IPS-18c (cell line): ENCODE results near the gene BAIAP2L1.
"Not testable (repeated sequence)": the region's sequence is repeated elsewhere in the genome, so short reads cannot be mapped to it uniquely, and the experiment has no call there.

Source experiments
- H3K4me3 ChIP-seq: 2 replicates; pipeline ENCODE4 v1.7.0; 2013; ENCODE audit warnings: low read depth, mild to moderate bottlenecking, low read length, moderate library complexity; ENCODE audit not compliant: insufficient read depth
- H3K9me3 ChIP-seq: one replicate; pipeline ENCODE4 v1.6.1; 2013; ENCODE audit warnings: mild to moderate bottlenecking, low read length, moderate library complexity; ENCODE audit not compliant: control insufficient read depth, insufficient read depth

The BAIAP2L1 gene

DNA sequence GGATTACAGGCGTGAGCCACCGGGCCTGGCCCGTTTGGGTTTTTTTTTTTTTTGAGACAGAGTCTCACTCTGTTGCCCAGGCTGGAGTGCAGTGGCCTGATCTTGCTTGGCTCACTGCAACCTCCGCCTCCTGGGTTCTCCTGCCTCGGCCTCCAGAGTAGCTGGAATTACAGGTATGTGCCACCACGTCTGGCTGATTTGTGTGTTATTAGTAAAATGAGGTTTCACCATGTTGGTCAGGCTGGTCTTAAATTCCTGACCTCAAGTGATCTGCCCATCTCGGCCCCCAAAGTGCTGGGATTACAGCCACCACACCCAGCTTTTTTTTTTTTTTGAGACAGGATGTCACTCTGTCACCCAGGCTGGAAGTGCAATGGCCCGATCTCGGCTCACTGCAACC lies 5.9 kb upstream of the BAIAP2L1 start:
- no peak overlapping the region for H3K4me3 ChIP-seq
- no peaks in the 10 kb centered on the region for H3K9me3 ChIP-seq

DNA sequence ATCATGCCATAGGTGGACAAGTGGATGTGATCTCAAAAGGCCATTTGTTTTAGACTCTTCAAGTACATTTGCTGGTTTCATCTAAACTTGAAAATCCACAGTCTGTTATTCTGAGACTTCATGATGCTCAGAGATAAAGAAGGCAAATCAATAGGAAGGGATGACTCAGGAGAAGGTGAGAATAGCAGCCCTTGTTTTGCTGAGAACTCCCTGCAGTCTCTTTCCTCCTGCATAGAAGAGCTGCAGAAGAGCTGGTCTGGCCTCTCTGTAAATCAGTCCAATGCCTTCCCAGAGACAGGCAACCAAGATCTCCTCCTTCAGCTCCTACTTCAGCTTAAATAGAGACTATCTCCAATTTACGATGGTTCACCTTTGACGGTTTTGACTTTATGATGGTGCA lies 4.0 kb upstream of the BAIAP2L1 start:
- H3K9me3 ChIP-seq, result no peaks in the 10 kb centered on the region
- H3K4me3 ChIP-seq, result no peak overlapping the region

DNA sequence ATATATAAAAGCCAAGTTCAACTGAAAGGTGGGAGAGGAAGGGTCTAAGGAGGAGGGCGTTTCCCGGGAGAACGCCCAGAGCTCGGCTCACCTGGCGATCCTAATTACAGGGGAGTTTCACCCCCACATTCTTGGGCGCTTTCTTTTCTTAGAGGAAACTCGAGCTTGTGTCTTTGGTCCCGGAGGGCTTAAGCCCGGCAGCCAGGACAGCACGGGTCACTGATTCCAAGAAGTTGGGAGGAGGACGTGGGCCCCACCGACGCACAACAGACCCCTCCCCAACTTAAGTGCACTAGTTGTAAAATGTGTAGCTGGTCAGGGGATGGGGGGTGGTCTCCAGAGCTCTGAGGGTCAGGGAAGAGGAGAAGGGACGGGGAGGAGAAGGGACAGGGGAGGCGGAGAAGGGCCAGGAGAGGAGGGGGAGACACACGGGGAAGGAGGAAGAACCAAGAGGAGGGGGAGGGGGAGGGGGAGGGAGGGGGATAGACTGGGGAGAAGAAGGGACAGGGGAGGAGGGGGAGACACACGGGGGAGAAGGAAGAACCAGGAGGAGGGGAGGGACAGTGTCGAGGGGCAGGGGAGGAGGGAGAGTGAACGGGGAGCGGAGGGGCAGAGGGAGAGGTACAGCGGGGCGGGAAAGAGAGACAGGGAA lies 874 bp downstream of the BAIAP2L1 start:
- H3K4me3 ChIP-seq, result peak overlapping the region; percentile 77
- H3K9me3 ChIP-seq, result peaks cover 2% of the 10 kb centered on the region

DNA sequence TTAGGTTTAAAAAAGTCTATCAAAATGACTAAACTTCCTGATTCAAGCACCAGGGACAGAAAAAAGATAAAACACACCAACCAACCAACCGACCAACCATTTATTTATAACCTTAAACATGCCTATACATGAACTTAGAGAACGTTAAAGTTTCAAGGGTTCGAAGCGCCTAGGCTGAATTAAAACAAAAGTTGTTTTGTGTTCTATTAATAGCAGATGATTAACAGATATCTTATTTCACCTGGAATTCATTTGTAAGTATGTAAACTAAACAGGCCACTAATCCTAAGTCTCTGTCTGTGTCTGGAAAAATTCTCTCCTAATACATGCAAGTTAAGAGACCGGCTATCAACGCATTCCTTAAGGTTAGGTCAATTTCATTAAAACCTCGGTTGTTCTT lies 1.4 kb downstream of the BAIAP2L1 start:
- peaks cover 2% of the 10 kb centered on the region for H3K9me3 ChIP-seq
- peak overlapping the region; percentile 77; the same call in 1 of the 2 replicates for H3K4me3 ChIP-seq

DNA sequence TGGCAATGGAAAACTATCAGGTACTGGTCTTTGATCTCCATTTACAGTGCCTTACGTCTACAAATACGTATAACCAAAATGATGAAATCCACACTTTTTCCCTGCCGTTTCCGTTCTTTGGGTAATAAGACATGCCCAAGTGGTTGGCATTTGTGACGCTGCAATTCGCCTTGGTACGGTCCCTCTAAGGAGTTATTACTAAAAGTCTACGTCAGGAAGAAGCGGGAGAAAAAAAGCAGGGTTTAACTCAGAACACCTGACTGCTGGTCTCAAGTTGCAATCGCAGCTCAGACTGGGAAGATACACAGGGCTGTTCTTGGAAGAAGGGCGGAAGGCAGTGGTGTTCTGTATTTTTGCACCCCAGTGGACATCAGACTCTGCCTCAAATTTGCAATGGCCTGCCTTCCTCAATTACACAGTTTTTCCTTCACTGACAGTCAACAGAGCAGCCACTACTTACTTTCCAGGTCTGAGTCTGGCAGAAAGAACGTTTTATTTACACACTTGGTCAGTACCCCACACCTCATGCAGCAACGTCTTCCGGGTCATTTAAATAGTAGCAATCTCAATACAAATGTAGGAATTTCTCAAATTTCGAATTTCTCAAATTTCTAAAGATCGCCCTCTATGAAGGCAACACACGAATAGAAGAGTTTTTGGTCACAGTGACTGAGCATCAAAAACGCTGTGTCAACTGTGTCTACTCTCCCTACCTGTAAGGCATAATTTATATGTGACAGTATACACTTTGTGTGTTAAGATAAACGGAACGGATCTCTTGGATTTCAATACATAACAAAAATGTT lies 2.1 kb downstream of the BAIAP2L1 start:
- Histone ChIP-seq H3K9me3 (peaks cover 2% of the 10 kb centered on the region), H3K4me3 (no peak overlapping the region; the same call in 1 of the 2 replicates)

DNA sequence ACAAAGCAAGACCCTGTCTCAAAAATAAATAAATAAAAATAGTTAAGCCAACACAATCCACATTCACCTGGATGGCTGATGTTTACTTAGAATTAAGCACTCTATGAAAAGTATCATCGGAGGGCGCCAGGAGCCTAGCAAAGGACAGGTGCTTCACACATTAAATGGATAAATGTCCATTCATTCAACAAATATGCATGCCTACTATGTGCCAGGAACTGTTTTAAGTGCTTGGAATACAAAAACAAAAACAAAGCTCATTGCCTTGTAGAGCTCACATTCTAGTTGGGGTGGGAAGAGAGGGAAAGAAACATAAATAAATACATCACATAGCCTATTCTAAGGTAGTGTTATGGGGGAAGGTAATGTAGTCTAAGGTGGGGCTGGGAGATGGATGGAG lies 4.1 kb downstream of the BAIAP2L1 start:
- Histone ChIP-seq H3K4me3 (no peak overlapping the region), H3K9me3 (peaks cover 2% of the 10 kb centered on the region)

DNA sequence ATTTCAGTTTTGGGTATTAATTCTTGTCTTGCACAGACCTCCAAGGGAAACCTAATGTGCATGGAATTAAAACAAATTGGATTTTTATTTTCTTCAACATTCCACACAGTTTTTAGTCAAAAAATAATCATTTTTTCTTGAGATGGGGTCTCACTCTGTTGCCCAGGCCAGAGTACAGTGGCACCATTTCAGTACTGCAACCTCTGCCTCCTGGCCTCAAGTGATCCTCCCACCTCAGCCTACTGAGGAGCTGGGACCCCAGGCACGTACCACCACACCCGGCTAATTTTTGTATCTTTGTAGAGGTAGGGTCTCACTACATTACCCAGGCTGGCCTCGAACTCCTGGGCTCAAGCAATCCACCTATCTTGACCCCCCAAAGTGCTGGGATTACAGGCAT lies 4.9 kb downstream of the BAIAP2L1 start:
- no peak overlapping the region for H3K4me3 ChIP-seq
- H3K9me3 ChIP-seq, result peaks cover 2% of the 10 kb centered on the region

DNA sequence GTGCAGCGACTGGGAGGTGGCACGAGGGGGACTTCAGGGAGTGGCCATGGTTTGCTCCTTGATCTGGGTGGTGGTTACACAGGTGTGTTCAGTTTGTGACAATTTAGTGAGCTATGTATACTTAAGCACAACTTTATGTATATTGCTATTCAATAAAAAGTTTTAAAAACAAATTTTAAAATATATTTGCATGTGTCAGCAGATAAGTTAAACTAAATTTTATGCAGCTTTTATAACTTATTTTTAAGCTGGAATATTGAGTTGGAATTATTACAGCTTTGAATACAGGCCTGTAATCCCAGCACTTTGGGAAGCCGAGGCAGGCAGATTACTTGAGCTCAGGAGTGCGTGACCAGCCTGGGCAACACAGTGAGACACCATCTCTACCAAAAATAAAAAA lies 5.4 kb downstream of the BAIAP2L1 start:
- Histone ChIP-seq H3K4me3 (no peak overlapping the region), H3K9me3 (peaks cover 2% of the 10 kb centered on the region)

DNA sequence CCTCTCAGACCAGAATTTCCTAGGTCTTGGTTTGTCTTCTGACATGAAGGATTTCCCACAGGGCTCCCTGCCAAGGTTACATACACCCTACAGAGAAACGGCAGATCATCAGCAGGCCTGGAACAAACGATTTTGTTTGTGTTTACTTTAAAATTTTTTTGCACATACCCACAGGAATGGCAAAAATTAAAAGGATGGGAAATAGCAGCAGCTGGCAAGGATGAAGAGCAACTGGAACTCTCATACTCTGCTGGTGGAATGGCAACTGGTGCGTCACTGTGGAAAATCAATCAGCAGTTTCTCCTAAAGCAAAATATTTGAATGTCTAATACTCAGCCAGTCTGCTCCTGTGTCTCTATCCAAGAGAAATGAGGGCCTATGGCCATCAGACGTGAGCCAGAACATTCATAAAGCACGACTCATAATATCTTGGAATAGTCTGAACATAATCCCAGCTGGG lies 6.5 kb downstream of the BAIAP2L1 start:
- peaks cover 2% of the 10 kb centered on the region for H3K9me3 ChIP-seq
- no peak overlapping the region for H3K4me3 ChIP-seq

DNA sequence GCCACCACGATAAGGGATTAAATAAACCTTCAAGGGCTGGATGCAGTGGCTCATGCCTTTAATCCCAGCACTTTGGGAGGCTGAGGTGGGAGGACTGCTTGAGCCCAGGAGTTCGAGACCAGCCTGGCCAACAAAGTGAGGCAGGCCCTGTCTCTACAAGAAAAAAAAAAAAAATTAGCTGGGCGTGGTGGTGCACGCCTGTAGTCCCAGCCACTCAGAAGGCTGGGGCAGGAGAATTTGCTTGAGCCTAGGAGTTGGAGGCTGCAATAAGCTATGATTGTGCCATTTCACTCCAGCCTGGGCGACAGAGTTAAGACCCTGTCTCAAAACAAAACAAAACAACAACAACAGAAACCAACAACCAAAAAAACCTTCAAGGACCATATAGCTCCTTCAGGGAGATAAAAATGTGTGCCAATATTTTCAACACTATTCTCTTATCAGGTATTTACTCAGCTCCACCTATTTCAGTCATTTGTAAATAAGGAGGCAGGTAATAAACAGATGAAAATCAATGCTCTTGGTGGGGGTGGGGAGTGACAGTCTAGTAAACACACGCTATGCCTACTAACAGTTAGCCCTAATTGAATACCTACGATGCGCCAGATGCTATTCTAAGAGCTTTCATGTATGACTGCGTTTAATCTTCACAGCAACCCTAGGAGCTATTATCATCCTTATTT lies 13.2 kb downstream of the BAIAP2L1 start:
- Histone ChIP-seq H3K9me3 (no peaks in the 10 kb centered on the region), H3K4me3 (no peak overlapping the region)

DNA sequence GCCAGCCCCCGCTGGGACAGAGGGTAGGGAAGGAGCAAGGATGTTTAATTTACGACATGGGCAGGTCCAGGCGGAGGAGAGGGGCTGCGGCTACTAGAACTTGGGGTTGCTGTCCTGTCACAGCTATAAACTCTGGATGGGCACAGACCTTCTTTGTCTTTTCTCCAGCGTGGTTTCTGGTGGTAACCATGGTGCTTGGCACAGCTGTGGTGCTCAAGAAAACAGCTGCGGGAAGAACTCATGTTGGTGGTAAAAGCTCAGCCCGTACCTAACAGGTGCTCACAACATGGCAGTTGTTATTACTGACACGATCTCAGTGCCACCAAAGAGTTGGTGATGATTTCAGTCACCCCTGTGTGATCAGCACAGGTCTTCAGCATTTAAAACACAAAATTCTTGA lies 13.8 kb downstream of the BAIAP2L1 start:
- Histone ChIP-seq H3K4me3 (no peak overlapping the region), H3K9me3 (no peaks in the 10 kb centered on the region)

DNA sequence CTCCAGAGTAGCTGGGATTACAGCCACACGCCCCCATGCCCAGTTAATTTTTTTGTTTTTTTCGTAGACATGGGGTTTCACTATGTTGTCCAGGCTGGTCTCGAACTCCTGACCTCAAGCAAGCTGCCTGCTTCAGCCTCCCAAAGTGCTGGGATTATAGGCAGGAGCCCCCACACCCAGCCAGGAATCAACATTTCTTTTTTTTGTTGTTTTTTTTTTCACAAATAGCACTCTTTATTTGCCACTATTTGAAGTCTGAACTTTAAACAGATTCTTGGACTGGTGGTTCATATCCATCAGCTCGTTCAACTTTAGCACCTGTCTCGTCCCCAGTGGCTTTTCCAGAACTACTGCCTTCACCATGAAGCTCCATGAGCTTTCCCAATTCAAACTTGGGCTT lies 15.4 kb downstream of the BAIAP2L1 start:
- H3K9me3 ChIP-seq, H3K4me3 ChIP-seq: not testable (repeated sequence)

DNA sequence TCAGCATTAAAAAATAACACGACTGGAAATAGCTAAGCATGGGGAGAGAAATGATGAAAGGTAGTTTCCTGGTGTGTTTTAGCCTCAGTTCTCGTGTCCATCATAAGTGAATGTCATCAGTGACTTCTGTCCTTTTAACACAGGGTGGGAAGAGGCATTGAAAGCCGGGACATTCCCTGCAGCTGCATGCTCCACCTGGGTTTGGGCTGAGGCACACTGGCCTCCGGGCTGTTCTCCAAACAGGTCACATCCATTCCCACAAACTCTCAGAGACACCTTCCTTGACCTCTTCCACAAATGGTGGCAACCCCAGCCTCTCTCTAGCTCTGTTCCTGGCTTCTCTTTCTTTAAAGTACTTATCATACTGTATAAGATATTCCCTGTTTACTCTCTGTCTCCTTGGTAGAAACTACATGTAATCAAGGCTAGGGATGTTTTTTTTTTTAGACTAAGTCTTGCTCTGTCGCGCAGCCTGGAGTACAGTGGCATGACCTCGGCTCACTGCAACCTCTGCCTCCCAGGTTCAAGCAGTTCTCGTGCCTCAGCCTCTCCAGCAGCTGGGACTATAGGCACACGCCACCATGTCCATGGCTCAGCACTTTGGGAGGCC lies 22.6 kb downstream of the BAIAP2L1 start:
- Histone ChIP-seq H3K9me3 (no peaks in the 10 kb centered on the region), H3K4me3 (no peak overlapping the region)

DNA sequence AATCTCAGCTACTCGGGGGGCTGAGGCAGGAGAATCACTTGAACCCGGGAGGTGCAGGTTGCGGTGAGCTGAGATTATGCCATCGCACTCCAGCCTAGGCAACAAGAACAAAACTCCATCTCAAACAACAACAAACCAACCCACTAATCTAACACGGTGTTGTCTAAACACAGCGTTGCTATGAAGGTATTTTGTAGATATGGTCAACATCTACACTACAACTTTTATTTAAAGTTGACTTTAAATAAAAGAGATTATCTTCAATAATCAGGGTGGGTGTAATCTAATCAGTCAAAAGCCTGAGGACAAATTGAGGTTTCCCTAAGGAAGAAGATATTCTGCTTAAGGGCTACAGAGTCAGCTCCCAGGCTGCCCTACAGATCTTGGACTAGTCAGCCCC lies 24.2 kb downstream of the BAIAP2L1 start:
- Histone ChIP-seq H3K9me3 (no peaks in the 10 kb centered on the region), H3K4me3 (no peak overlapping the region)

DNA sequence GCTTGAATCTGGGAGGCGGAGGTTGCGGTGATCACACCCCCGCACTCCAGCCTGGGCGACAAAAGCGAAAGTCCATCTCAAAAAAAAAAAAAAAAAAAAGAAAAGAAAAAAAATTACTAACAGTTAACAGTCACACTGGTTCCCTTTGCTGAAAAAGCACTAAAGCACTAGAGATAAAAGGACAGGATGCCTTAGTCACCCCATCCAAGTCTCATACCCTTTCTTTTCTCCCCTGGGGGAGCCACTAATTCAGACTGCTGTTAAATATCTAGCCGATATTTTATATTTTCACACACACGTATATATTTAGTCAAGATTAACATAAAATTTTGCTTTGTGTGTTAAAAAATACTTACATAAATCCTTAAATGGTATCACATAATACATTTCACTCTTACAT lies 25.2 kb downstream of the BAIAP2L1 start:
- Histone ChIP-seq H3K4me3 (no peak overlapping the region), H3K9me3 (no peaks in the 10 kb centered on the region)

DNA sequence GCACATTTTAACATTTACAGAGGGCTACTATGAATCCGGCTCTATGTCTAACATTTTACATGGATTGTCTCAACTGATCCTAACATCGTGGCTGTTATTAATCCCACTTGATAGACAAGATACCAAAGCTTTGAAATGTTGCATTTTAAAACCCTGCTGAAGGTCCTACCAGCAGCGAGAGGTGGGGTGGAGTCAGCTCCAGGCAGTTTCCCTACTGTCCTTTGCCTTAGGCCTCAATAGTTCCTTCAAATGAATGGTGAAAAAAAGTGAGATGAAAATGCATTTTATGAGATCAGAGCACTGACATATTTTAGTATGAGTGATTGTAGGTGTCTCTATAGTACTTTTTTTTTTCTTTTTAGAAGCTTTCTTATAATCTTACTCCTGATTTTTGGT lies 26.6 kb downstream of the BAIAP2L1 start:
- no peak overlapping the region for H3K4me3 ChIP-seq
- no peaks in the 10 kb centered on the region for H3K9me3 ChIP-seq

DNA sequence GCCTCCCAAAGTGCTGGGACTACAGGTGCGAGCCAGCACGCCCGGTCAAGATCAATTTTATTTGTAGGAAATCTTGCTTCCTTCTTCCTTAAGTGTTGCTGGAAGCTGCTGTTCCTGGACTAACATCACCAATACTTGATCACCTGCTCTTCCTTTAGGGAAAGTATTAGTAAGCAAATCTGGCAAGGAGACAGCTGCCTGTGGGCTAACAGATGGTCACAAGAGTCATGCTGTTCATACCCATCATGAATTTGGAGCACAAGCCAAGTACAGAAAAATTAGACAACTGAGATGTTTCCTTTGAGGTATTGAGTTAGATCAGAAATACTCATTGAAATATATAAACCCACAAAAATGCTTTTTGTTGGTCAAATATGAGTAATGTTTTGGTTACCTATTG lies 27.9 kb downstream of the BAIAP2L1 start:
- Histone ChIP-seq H3K4me3 (no peak overlapping the region), H3K9me3 (no peaks in the 10 kb centered on the region)

DNA sequence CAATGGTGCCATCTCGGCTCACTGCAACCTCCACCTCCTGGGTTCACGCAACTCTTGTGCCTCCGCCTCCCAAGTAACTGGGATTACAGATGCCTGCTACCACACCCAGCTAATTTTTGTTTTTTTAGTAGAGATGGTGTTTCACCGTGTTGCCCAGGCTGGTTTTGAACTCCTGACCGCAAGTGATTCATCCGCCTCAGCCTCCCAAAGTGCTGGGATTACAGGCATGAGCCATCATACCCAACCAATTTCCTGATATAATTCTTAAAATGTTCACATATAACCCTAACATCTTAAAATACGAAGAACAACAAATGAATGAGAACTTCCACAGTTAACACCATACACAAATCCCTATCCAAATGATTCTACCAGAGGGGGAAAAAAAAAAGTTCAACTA lies 31.2 kb downstream of the BAIAP2L1 start:
- no peak overlapping the region for H3K4me3 ChIP-seq

More for the DNA sequence above, 31.2 kb downstream of the BAIAP2L1 start:
- H3K9me3 ChIP-seq, result no peaks in the 10 kb centered on the region
